Hepatocyte (in vitro differentiated cells): Measurements from ENCODE around the gene DUOX1. TPM values are rescaled to one million over a fixed set of nuclear protein-coding genes. Genes with fewer than 3 reads are reported as not detected.
A peak's percentile ranks its signal among the peaks of the same experiment; 100 is the strongest.

Experiments
- DNase-seq: peaks from one replicate; pipeline ENCODE4 v3.0.0-alpha.2; 2016; ENCODE audit warnings: low spot score
- H2AFZ ChIP-seq: fragments of 200-600 bp; sonication (generic); 2 replicates; pipeline ENCODE4 v1.6.0; 2016; ENCODE audit warnings: antibody characterized with exemption, mild to moderate bottlenecking
- H3K27ac ChIP-seq: fragments of 200-600 bp; sonication (generic); 2 replicates; pipeline ENCODE4 v1.5.1; 2016; ENCODE audit warnings: mild to moderate bottlenecking
- H3K27me3 ChIP-seq: fragments of 200-600 bp; sonication (generic); 2 replicates; pipeline ENCODE4 v1.6.1; 2016
- H3K36me3 ChIP-seq: fragments of 200-600 bp; sonication (generic); replicated peaks from 2 replicates; pipeline ENCODE4 v1.5.1; 2016; ENCODE audit warnings: low read depth; ENCODE audit not compliant: insufficient read depth
- H3K4me1 ChIP-seq: fragments of 200-600 bp; sonication (generic); 2 replicates; pipeline ENCODE4 v1.5.1; 2016; ENCODE audit warnings: mild to moderate bottlenecking, moderate library complexity; ENCODE audit not compliant: insufficient read depth
- H3K4me2 ChIP-seq: fragments of 200-600 bp; sonication (generic); 2 replicates; pipeline ENCODE4 v1.6.0; 2016
- H3K4me3 ChIP-seq: fragments of 200-600 bp; sonication (generic); 2 replicates; pipeline ENCODE4 v1.5.1; 2016; ENCODE audit warnings: mild to moderate bottlenecking
- H3K79me2 ChIP-seq: fragments of 200-600 bp; sonication (generic); 2 replicates; pipeline ENCODE4 v1.6.0; 2017; ENCODE audit warnings: mild to moderate bottlenecking
- H3K9me2 ChIP-seq: fragments of 200-600 bp; sonication (generic); replicated peaks from 2 replicates; pipeline ENCODE4 v1.6.0; 2017; ENCODE audit warnings: mild to moderate bottlenecking; ENCODE audit not compliant: insufficient read depth
- H3K9me3 ChIP-seq: fragments of 200-600 bp; sonication (generic); 2 replicates; pipeline ENCODE4 v1.5.1; 2016; ENCODE audit warnings: low read depth, mild to moderate bottlenecking
- H4K20me1 ChIP-seq: fragments of 200-600 bp; sonication (generic); 2 replicates; pipeline ENCODE4 v1.6.0; 2016; ENCODE audit warnings: mild to moderate bottlenecking; ENCODE audit not compliant: insufficient read depth, poor library complexity, severe bottlenecking
- CTCF ChIP-seq: fragments of 200-600 bp; sonication (generic); IDR thresholded peaks from 2 replicates; pipeline ENCODE4 v1.5.1; 2016; ENCODE audit warnings: antibody characterized with exemption, mild to moderate bottlenecking; ENCODE audit not compliant: poor library complexity
- EZH2 ChIP-seq: fragments of 200-600 bp; sonication (generic); IDR thresholded peaks from 2 replicates; pipeline ENCODE4 v1.6.1; 2016; ENCODE audit warnings: antibody characterized with exemption, mild to moderate bottlenecking, borderline replicate concordance
- EZH2phosphoT487 ChIP-seq: fragments of 200-600 bp; sonication (generic); IDR thresholded peaks from one replicate; pipeline ENCODE4 v1.6.1; 2018; ENCODE audit warnings: antibody characterized with exemption, mild to moderate bottlenecking, low read depth, moderate library complexity; ENCODE audit not compliant: unreplicated experiment, severe bottlenecking
- WGBS: methylation state at CpG from one replicate; pipeline ENCODE4 v1.1.6; 2016; ENCODE audit warnings: low lambda C conversion rate; ENCODE audit errors: missing lambda C conversion rate; 5-methylcytosine and 5-hydroxymethylcytosine counted together
- polyA plus RNA-seq: library from polyadenylated mRNA; unstranded; fragments of >200 nt; fragmentation: Nextera tagmentation; extraction: Ambion mirVana; gene quantifications from 2 replicates; pipeline ENCODE4 v1.2.1, GENCODE V29; 2016
- total RNA-seq: library from RNA; depleted of rRNA; stranded (reverse); fragments of >200 nt; gene quantifications from 2 replicates; pipeline ENCODE4 v1.2.3, GENCODE V29; 2014

DUOX1 gene
- total and polyA plus RNA-seq, 2 experiments from 2014 or later: 3.3 to 7.7 TPM

DNA sequence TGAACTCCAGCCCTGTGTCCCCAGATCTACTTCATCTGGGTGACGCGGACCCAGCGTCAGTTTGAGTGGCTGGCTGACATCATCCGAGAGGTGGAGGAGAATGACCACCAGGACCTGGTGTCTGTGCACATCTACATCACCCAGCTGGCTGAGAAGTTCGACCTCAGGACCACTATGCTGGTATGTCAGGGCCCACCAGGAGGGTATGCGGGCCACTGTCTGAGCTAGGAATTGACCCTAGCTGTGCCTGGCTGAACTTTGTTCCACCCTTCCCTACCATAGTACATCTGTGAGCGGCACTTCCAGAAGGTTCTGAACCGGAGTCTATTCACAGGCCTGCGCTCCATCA, 33.7 kb downstream of the DUOX1 start:
- TF ChIP-seq EZH2 (no peak), CTCF (no peak), EZH2phosphoT487 (no peak)
- no peak overlapping the region for H2AFZ ChIP-seq
- peaks cover 8% of the 10 kb centered on the region for H3K79me2 ChIP-seq
- H3K36me3 ChIP-seq: no peaks in the 10 kb centered on the region
- WGBS: 86% methylated on average over 9 of the region's 9 CpGs
- no peaks in the 10 kb centered on the region for H3K9me2 ChIP-seq
- no peak overlapping the region for H3K4me2 ChIP-seq
- no peaks in the 10 kb centered on the region for H3K9me3 ChIP-seq
- no peak overlapping the region for H3K4me3 ChIP-seq
- H3K4me1 ChIP-seq: peaks cover 28% of the 10 kb centered on the region
- no peaks in the 10 kb centered on the region for H3K27me3 ChIP-seq
- no peak for DNase-seq
- H3K27ac ChIP-seq: peak overlapping the region; percentile 69
- no peaks in the 10 kb centered on the region for H4K20me1 ChIP-seq

DNA sequence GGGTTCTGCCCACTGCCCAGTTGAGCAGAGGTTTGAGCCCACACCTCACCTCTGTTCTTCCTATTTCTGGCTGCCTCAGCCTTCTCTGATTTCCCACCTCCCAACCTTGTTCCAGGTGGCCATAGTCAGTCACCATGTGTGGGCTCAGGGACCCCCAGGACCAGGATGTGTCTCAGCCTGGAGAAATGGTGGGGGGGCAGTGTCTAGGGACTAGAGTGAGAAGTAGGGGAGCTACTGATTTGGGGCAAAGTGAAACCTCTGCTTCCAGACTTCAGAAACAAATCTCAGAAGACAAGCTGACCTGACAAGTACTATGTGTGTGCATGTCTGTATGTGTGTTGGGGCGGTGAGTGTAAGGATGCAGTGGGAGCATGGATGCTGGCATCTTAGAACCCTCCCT, 35.1 kb downstream of the DUOX1 start:
- Histone ChIP-seq H3K4me2 (no peak overlapping the region), H3K9me3 (no peaks in the 10 kb centered on the region), H3K4me1 (peaks cover 28% of the 10 kb centered on the region), H3K9me2 (no peaks in the 10 kb centered on the region), H3K36me3 (no peaks in the 10 kb centered on the region), H3K27me3 (no peaks in the 10 kb centered on the region), H3K27ac (no peak overlapping the region), H2AFZ (no peak overlapping the region), H3K79me2 (peaks cover 8% of the 10 kb centered on the region), H4K20me1 (no peaks in the 10 kb centered on the region), H3K4me3 (no peak overlapping the region)
- DNase-seq: no peak
- TF ChIP-seq EZH2 (no peak), CTCF (no peak), EZH2phosphoT487 (no peak)
- 100% methylated on average over 1 of the region's 1 CpG for WGBS

DNA sequence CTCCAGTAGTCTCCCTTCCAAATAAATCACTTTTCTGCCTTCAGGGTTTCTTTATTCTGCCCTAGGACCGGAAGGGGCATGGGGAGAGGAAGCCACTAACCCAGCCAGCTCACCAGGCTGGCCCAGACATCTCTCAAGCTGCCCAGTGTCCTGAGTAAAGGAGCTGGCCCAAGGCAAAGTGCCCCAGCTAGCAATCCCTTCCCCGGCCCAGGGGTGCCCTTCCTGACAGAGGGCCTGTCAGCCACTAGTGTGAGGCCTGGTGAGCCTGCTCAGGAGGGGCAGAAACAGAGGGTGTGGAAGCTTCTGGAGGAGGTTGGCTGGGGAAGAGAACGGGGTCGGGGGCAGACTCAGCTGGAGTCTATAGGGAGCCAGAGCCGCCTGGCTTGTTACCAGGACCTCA, 35.7 kb downstream of the DUOX1 start:
- Histone ChIP-seq H3K9me3 (no peaks in the 10 kb centered on the region), H3K4me2 (no peak overlapping the region), H3K9me2 (no peaks in the 10 kb centered on the region), H3K27ac (no peak overlapping the region), H3K36me3 (no peaks in the 10 kb centered on the region), H4K20me1 (no peaks in the 10 kb centered on the region), H2AFZ (no peak overlapping the region), H3K4me3 (no peak overlapping the region), H3K27me3 (no peaks in the 10 kb centered on the region), H3K4me1 (peaks cover 28% of the 10 kb centered on the region), H3K79me2 (peaks cover 8% of the 10 kb centered on the region)
- TF ChIP-seq EZH2: no peak
- TF ChIP-seq CTCF: no peak
- no peak for TF ChIP-seq EZH2phosphoT487
- 92% methylated on average over 5 of the region's 5 CpGs for WGBS
- DNase-seq: no peak
